Liver (tissue), 9 donors: ENCODE results near the gene GUCA2A. TPM values are rescaled to one million over a fixed set of nuclear protein-coding genes. Genes with fewer than 3 reads are reported as not detected.

Experiments
- DNase-seq: peaks from one replicate; pipeline ENCODE4 v3.0.0-alpha.2; 2017; ENCODE audit warnings: low spot score
- H3K27ac ChIP-seq, 2 donors: one replicate each; pipeline ENCODE4 v1.7.0; 2013; ENCODE audit warnings: inconsistent platforms in 2 of 2, low read length in 2 of 2, control low read depth in 1 of 2, low read depth in 1 of 2, mild to moderate bottlenecking in 1 of 2
- H3K27me3 ChIP-seq, 4 donors: one replicate each; pipeline versions ENCODE4 v1.6.1 to v1.7.0; 2013; ENCODE audit warnings: low read length in 3 of 4, inconsistent platforms in 1 of 4, mild to moderate bottlenecking in 1 of 4, moderate library complexity in 1 of 4; ENCODE audit not compliant: control insufficient read depth in 4 of 4, insufficient read depth in 4 of 4
- H3K36me3 ChIP-seq, 4 donors: one replicate each; pipeline versions ENCODE4 v1.6.1 to v1.7.0; 2013; ENCODE audit warnings: low read length in 3 of 4, mild to moderate bottlenecking in 3 of 4, low read depth in 1 of 4, moderate library complexity in 1 of 4; ENCODE audit not compliant: control insufficient read depth in 4 of 4, insufficient read depth in 3 of 4
- H3K4me1 ChIP-seq, 4 donors: one replicate each; pipeline versions ENCODE4 v1.6.1 to v1.7.0; 2013; ENCODE audit warnings: low read length in 3 of 4, mild to moderate bottlenecking in 3 of 4, moderate library complexity in 1 of 4; ENCODE audit not compliant: control insufficient read depth in 4 of 4, insufficient read depth in 4 of 4
- H3K4me3 ChIP-seq, 3 donors: one replicate each; pipeline versions ENCODE4 v1.6.1 to v1.7.0; 2013; ENCODE audit warnings: low read length in 3 of 3, control low read depth in 1 of 3, low read depth in 1 of 3, mild to moderate bottlenecking in 1 of 3
- H3K9ac ChIP-seq, 2 donors: one replicate each; pipeline ENCODE4 v1.7.0; 2013; ENCODE audit warnings: low read length in 2 of 2, mild to moderate bottlenecking in 2 of 2, moderate library complexity in 2 of 2, control low read depth in 1 of 2, low read depth in 1 of 2
- H3K9me3 ChIP-seq, 4 donors: one replicate each; pipeline versions ENCODE4 v1.6.1 to v1.7.0; 2013; ENCODE audit warnings: low read length in 3 of 4; ENCODE audit not compliant: control insufficient read depth in 4 of 4
- EGR1 ChIP-seq, 2 donors: IDR thresholded peaks; 2 replicates each; pipeline ENCODE4 v1.6.1; 2016 to 2018; ENCODE audit warnings: antibody characterized with exemption in 2 of 2, low read depth in 2 of 2
- FOXA1 ChIP-seq: IDR thresholded peaks from 2 replicates; pipeline ENCODE4 v1.6.1; 2016; ENCODE audit warnings: antibody characterized with exemption
- FOXA2 ChIP-seq: IDR thresholded peaks from 2 replicates; pipeline ENCODE4 v1.6.1; 2016; ENCODE audit warnings: antibody characterized with exemption
- GABPA ChIP-seq, 2 donors: IDR thresholded peaks in 1 of 2; conservative IDR thresholded peaks in 1 of 2; 2 replicates each; pipeline ENCODE4 v1.6.1; 2016; ENCODE audit warnings: antibody characterized with exemption in 2 of 2, mild to moderate bottlenecking in 1 of 2, moderate library complexity in 1 of 2
- HNF4A ChIP-seq, 2 donors: conservative IDR thresholded peaks; 2 replicates each; pipeline ENCODE4 v1.6.1; 2016; ENCODE audit warnings: antibody characterized with exemption in 2 of 2, mild to moderate bottlenecking in 2 of 2
- HNF4G ChIP-seq: IDR thresholded peaks from 2 replicates; pipeline ENCODE4 v1.6.1; 2016; ENCODE audit warnings: antibody characterized with exemption
- JUND ChIP-seq, 2 donors: IDR thresholded peaks; 2 replicates each; pipeline ENCODE4 v1.6.1; 2016; ENCODE audit warnings: antibody characterized with exemption in 2 of 2
- NR2F2 ChIP-seq: IDR thresholded peaks from 2 replicates; pipeline ENCODE4 v1.6.1; 2016; ENCODE audit warnings: antibody characterized with exemption
- RAD21 ChIP-seq, 2 donors: IDR thresholded peaks; 2 replicates each; pipeline ENCODE4 v1.6.1; 2016; ENCODE audit warnings: antibody characterized with exemption in 2 of 2, mild to moderate bottlenecking in 2 of 2
- RXRA ChIP-seq, 2 donors: IDR thresholded peaks; 2 replicates each; pipeline ENCODE4 v1.6.1; 2017 to 2018; ENCODE audit warnings: antibody characterized with exemption in 2 of 2, mild to moderate bottlenecking in 1 of 2
- SP1 ChIP-seq: IDR thresholded peaks from 2 replicates; pipeline ENCODE4 v1.6.1; 2018; ENCODE audit warnings: antibody characterized with exemption, mild to moderate bottlenecking
- TAF1 ChIP-seq: conservative IDR thresholded peaks from 2 replicates; pipeline ENCODE4 v1.6.1; 2016; ENCODE audit warnings: antibody characterized with exemption, mild to moderate bottlenecking
- YY1 ChIP-seq: IDR thresholded peaks from 2 replicates; pipeline ENCODE4 v1.6.1; 2016; ENCODE audit warnings: antibody characterized with exemption, mild to moderate bottlenecking
- WGBS: extraction: QIAGEN DNeasy Blood & Tissue Kit; methylation state at CpG from one replicate; pipeline ENCODE4 v1.1.7; 2013; 5-methylcytosine and 5-hydroxymethylcytosine counted together
- polyA plus RNA-seq, 2 donors: library from polyadenylated mRNA; stranded (reverse) in 1 of 2; unstranded in 1 of 2; fragments of 200-250 nt in 1 of 2; fragments of >200 nt in 1 of 2; fragmentation: Nextera tagmentation in 1 of 2; extraction: Ambion mirVana in 1 of 2; gene quantifications; one replicate each; pipeline versions ENCODE4 v1.2.1 to v1.2.3, GENCODE V29; 2013 to 2015
- total RNA-seq, 2 donors: library from RNA; depleted of rRNA; stranded (reverse); fragments of >200 nt; gene quantifications; one replicate each; pipeline ENCODE4 v1.2.3, GENCODE V29; 2014
- TF ChIP-seq, protein P1 (sequence below): IDR thresholded peaks from 2 replicates; pipeline ENCODE4 v1.6.1; 2016; ENCODE audit warnings: antibody characterized with exemption
- TF ChIP-seq, protein P2 (sequence below): IDR thresholded peaks from 2 replicates; pipeline ENCODE4 v1.6.1; 2016; ENCODE audit warnings: antibody characterized with exemption
- TF ChIP-seq, protein P3 (sequence below): IDR thresholded peaks from 2 replicates; pipeline ENCODE4 v1.6.1; 2016; ENCODE audit warnings: antibody characterized with exemption, mild to moderate bottlenecking
- TF ChIP-seq, protein P4 (sequence below): IDR thresholded peaks from 2 replicates; pipeline ENCODE4 v1.6.1; 2016; ENCODE audit warnings: antibody characterized with exemption
- TF ChIP-seq, protein P5 (sequence below): fragments of 150-350 bp; IDR thresholded peaks from 2 replicates; pipeline ENCODE4 v1.5.1; 2017; ENCODE audit warnings: improper control_type of control experiment, low read depth, low read length; ENCODE audit not compliant: missing input control
- donor health status: healthy.
- donor health status: healthy.
- donor health status: healthy.
- donor health status: healthy.
- donor health status: healthy.

The GUCA2A gene
- total and polyA plus RNA-seq, 4 donors: not detected

DNA sequence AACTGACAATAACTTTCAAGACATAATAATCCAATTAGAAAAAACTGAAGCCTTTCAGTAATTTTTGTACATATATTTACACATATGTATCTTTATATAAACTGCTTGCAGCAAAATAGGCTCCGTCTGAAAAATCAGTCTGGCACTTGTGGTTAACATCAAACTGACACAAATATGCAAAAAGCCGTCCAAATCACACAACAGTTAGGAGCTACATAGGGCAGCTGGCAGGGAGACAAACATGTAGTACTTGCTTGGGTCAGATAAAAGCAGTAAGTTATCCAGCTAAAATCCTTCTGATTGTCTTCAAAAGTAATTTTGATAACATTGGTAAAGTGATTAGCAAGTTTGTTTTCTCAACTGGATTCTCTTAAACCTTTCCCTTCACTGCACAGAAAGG, 14.7 kb upstream of the GUCA2A start:
- H3K27ac ChIP-seq: no peak overlapping the region
- H3K36me3 ChIP-seq: peaks cover 0 to 14% (median 4%) of the 10 kb centered on the region in 4 donors
- H3K4me1 ChIP-seq: peaks cover 0 to 12% (median 8%) of the 10 kb centered on the region in 4 donors
- H3K27me3 ChIP-seq: no peaks in the 10 kb centered on the region
- TF ChIP-seq, protein P1, sequence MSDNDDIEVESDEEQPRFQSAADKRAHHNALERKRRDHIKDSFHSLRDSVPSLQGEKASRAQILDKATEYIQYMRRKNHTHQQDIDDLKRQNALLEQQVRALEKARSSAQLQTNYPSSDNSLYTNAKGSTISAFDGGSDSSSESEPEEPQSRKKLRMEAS: no peak
- TF ChIP-seq YY1 (no peak), EGR1 (IDR thresholded peaks at IDR 0.05; ENCODE audit: low read depth in 2 of 2) (no peak), FOXA1 (no peak), NR2F2 (no peak), TAF1 (no peak), RAD21 (IDR thresholded peaks at IDR 0.05) (no peak), JUND (IDR thresholded peaks at IDR 0.05) (no peak), GABPA (IDR thresholded peaks at IDR 0.05 in 1 of 2, conservative IDR thresholded peaks at IDR 0.05 in 1 of 2) (no peak), HNF4G (no peak), FOXA2 (no peak), RXRA (IDR thresholded peaks at IDR 0.05) (no peak)
- TF ChIP-seq, protein P2, sequence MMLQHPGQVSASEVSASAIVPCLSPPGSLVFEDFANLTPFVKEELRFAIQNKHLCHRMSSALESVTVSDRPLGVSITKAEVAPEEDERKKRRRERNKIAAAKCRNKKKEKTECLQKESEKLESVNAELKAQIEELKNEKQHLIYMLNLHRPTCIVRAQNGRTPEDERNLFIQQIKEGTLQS: no peak
- TF ChIP-seq, protein P3, sequence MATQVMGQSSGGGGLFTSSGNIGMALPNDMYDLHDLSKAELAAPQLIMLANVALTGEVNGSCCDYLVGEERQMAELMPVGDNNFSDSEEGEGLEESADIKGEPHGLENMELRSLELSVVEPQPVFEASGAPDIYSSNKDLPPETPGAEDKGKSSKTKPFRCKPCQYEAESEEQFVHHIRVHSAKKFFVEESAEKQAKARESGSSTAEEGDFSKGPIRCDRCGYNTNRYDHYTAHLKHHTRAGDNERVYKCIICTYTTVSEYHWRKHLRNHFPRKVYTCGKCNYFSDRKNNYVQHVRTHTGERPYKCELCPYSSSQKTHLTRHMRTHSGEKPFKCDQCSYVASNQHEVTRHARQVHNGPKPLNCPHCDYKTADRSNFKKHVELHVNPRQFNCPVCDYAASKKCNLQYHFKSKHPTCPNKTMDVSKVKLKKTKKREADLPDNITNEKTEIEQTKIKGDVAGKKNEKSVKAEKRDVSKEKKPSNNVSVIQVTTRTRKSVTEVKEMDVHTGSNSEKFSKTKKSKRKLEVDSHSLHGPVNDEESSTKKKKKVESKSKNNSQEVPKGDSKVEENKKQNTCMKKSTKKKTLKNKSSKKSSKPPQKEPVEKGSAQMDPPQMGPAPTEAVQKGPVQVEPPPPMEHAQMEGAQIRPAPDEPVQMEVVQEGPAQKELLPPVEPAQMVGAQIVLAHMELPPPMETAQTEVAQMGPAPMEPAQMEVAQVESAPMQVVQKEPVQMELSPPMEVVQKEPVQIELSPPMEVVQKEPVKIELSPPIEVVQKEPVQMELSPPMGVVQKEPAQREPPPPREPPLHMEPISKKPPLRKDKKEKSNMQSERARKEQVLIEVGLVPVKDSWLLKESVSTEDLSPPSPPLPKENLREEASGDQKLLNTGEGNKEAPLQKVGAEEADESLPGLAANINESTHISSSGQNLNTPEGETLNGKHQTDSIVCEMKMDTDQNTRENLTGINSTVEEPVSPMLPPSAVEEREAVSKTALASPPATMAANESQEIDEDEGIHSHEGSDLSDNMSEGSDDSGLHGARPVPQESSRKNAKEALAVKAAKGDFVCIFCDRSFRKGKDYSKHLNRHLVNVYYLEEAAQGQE: no peak
- TF ChIP-seq, protein P4, sequence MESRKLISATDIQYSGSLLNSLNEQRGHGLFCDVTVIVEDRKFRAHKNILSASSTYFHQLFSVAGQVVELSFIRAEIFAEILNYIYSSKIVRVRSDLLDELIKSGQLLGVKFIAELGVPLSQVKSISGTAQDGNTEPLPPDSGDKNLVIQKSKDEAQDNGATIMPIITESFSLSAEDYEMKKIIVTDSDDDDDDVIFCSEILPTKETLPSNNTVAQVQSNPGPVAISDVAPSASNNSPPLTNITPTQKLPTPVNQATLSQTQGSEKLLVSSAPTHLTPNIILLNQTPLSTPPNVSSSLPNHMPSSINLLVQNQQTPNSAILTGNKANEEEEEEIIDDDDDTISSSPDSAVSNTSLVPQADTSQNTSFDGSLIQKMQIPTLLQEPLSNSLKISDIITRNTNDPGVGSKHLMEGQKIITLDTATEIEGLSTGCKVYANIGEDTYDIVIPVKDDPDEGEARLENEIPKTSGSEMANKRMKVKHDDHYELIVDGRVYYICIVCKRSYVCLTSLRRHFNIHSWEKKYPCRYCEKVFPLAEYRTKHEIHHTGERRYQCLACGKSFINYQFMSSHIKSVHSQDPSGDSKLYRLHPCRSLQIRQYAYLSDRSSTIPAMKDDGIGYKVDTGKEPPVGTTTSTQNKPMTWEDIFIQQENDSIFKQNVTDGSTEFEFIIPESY: no peak
- no peak overlapping the region for H3K4me3 ChIP-seq
- no peak overlapping the region for H3K9ac ChIP-seq
- H3K9me3 ChIP-seq: no peaks in the 10 kb centered on the region
- DNase-seq: no peak
- 19% methylated on average over 2 of the region's 2 CpGs for WGBS

DNA sequence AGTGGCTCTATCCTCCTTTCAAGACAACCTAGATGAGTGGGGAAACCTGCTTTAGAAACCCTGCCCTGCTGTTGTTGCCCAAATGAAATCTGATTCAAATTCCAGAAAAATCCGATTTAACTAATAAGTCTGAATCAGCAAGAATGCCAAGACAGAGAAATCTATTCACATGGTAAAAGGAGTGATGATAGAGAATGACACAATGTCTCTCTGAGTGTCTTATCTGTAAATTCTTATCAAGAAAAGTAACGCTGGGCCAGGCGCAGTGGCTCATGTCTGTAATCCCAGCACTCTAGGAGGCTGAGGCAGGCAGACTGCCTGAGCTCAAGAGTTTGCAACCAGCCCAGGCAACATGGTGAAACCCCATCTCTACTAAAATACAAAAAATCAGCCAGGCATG, 13.7 kb upstream of the GUCA2A start:
- no peak for DNase-seq
- Histone ChIP-seq H3K9ac (no peak overlapping the region), H3K9me3 (no peaks in the 10 kb centered on the region), H3K4me3 (no peak overlapping the region), H3K27me3 (no peaks in the 10 kb centered on the region), H3K27ac (no peak overlapping the region), H3K4me1 (peaks cover 3 to 18% (median 11%) of the 10 kb centered on the region in 4 donors), H3K36me3 (peaks cover 0 to 14% (median 4%) of the 10 kb centered on the region in 4 donors)
- 80% methylated on average over 3 of the region's 3 CpGs for WGBS
- TF ChIP-seq HNF4A (conservative IDR thresholded peaks at IDR 0.05) (no peak), FOXA2 (no peak), EGR1 (IDR thresholded peaks at IDR 0.05; ENCODE audit: low read depth in 2 of 2) (no peak), YY1 (no peak), JUND (IDR thresholded peaks at IDR 0.05) (no peak), SP1 (no peak), FOXA1 (no peak), RXRA (IDR thresholded peaks at IDR 0.05) (no peak)
- TF ChIP-seq, protein P5, sequence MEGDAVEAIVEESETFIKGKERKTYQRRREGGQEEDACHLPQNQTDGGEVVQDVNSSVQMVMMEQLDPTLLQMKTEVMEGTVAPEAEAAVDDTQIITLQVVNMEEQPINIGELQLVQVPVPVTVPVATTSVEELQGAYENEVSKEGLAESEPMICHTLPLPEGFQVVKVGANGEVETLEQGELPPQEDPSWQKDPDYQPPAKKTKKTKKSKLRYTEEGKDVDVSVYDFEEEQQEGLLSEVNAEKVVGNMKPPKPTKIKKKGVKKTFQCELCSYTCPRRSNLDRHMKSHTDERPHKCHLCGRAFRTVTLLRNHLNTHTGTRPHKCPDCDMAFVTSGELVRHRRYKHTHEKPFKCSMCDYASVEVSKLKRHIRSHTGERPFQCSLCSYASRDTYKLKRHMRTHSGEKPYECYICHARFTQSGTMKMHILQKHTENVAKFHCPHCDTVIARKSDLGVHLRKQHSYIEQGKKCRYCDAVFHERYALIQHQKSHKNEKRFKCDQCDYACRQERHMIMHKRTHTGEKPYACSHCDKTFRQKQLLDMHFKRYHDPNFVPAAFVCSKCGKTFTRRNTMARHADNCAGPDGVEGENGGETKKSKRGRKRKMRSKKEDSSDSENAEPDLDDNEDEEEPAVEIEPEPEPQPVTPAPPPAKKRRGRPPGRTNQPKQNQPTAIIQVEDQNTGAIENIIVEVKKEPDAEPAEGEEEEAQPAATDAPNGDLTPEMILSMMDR: no peak
- TF ChIP-seq, protein P4: no peak
- TF ChIP-seq, protein P3: no peak
- TF ChIP-seq, protein P2: no peak
